HepG2 (cell line): ENCODE results near the gene DNAJC18. TPM values are rescaled to one million over a fixed set of nuclear protein-coding genes. Genes with fewer than 3 reads are reported as not detected.
A peak's percentile ranks its signal among the peaks of the same experiment; 100 is the strongest.

Experiments used
- ARNT2 ChIP-seq: sonication (generic); formaldehyde crosslinking; IDR thresholded peaks from 2 replicates; pipeline ENCODE4 v1.8.0; 2022; ENCODE audit warnings: mild to moderate bottlenecking, low read depth, missing genetic modification reagents, moderate library complexity
- ATF7 ChIP-seq, 2 experiments: fragments of 450-650 bp in 1 of 2; sonication (generic) in 1 of 2; formaldehyde crosslinking in 1 of 2; IDR thresholded peaks; 2 replicates each; pipeline versions ENCODE4 v1.4.0 to v1.6.1; 2016 to 2020; ENCODE audit warnings: antibody characterized with exemption in 1 of 2, mild to moderate bottlenecking in 1 of 2, missing genetic modification reagents in 1 of 2
- E2F2 ChIP-seq: sonication (generic); formaldehyde crosslinking; IDR thresholded peaks from 2 replicates; pipeline ENCODE4 v1.4.0; 2020; ENCODE audit warnings: missing genetic modification reagents, borderline replicate concordance
- FUBP1 ChIP-seq: sonication (generic); formaldehyde crosslinking; IDR thresholded peaks from 2 replicates; pipeline ENCODE4 v1.5.1; 2020; ENCODE audit warnings: missing genetic modification reagents, mild to moderate bottlenecking, borderline replicate concordance
- HIC2 ChIP-seq: sonication (generic); formaldehyde crosslinking; IDR thresholded peaks from 2 replicates; pipeline ENCODE4 v1.9.0; 2022; ENCODE audit warnings: low read depth, missing genetic modification reagents
- HNF1B ChIP-seq: sonication (generic); formaldehyde crosslinking; IDR thresholded peaks from 2 replicates; pipeline ENCODE4 v1.5.1; 2020; ENCODE audit warnings: mild to moderate bottlenecking, moderate library complexity, missing genetic modification reagents
- HNF4A ChIP-seq: sonication (generic); formaldehyde crosslinking; IDR thresholded peaks from 2 replicates; pipeline ENCODE4 v1.4.0; 2020; ENCODE audit warnings: missing genetic modification reagents
- ISL2 ChIP-seq: sonication (generic); formaldehyde crosslinking; IDR thresholded peaks from 2 replicates; pipeline ENCODE4 v1.5.0; 2020; ENCODE audit warnings: missing genetic modification reagents
- KDM3A ChIP-seq: IDR thresholded peaks from 2 replicates; pipeline ENCODE4 v1.6.1; 2018; ENCODE audit warnings: low read depth, missing compliant biosample characterization
- NFIC ChIP-seq: IDR thresholded peaks from 2 replicates; pipeline ENCODE4 v1.6.1; 2012; ENCODE audit warnings: mild to moderate bottlenecking, low read length, inconsistent platforms
- PRMT3 ChIP-seq: sonication (generic); formaldehyde crosslinking; IDR thresholded peaks from 2 replicates; pipeline ENCODE4 v1.8.1; 2022; ENCODE audit warnings: low read depth, mild to moderate bottlenecking, moderate library complexity, missing genetic modification reagents, borderline replicate concordance
- SMAD9 ChIP-seq: sonication (generic); formaldehyde crosslinking; IDR thresholded peaks from 2 replicates; pipeline ENCODE4 v1.5.1; 2020; ENCODE audit warnings: mild to moderate bottlenecking, missing genetic modification reagents
- TFDP2 ChIP-seq: sonication (generic); formaldehyde crosslinking; IDR thresholded peaks from 2 replicates; pipeline ENCODE4 v1.4.0; 2020; ENCODE audit warnings: missing genetic modification reagents
- ZBTB37 ChIP-seq: sonication (generic); formaldehyde crosslinking; IDR thresholded peaks from 2 replicates; pipeline ENCODE4 v1.4.0; 2020; ENCODE audit warnings: mild to moderate bottlenecking, missing genetic modification reagents
- ZBTB8A ChIP-seq: sonication (generic); formaldehyde crosslinking; IDR thresholded peaks from 2 replicates; pipeline ENCODE4 v1.4.0; 2020; ENCODE audit warnings: mild to moderate bottlenecking, low read depth, missing genetic modification reagents, borderline replicate concordance
- ZFY ChIP-seq: sonication (generic); formaldehyde crosslinking; IDR thresholded peaks from 2 replicates; pipeline ENCODE4 v1.4.0; 2020; ENCODE audit warnings: missing genetic modification reagents
- ZNF251 ChIP-seq: sonication (generic); formaldehyde crosslinking; IDR thresholded peaks from 2 replicates; pipeline ENCODE4 v1.9.0; 2021; ENCODE audit warnings: mild to moderate bottlenecking, missing genetic modification reagents
- ZNF737 ChIP-seq: sonication (generic); formaldehyde crosslinking; IDR thresholded peaks from 2 replicates; pipeline ENCODE4 v1.5.0; 2020; ENCODE audit warnings: missing genetic modification reagents, mild to moderate bottlenecking, borderline replicate concordance
- ZNF777 ChIP-seq: sonication (generic); formaldehyde crosslinking; IDR thresholded peaks from 2 replicates; pipeline ENCODE4 v1.4.0; 2020; ENCODE audit warnings: missing genetic modification reagents
- ZSCAN31 ChIP-seq: sonication (generic); formaldehyde crosslinking; IDR thresholded peaks from 2 replicates; pipeline ENCODE4 v1.5.0; 2020; ENCODE audit warnings: low read depth, mild to moderate bottlenecking, missing genetic modification reagents
- polyA plus RNA-seq, 8 experiments: library from polyadenylated mRNA; depleted of rRNA in 3 of 8; stranded (reverse) in 7 of 8; unstranded in 1 of 8; fragments of >200 nt; fragmentation: Illumina TruSeq in 4 of 8; extraction: Trizol in 4 of 8; gene quantifications; 2 replicates each; pipeline versions ENCODE4 v1.2.1 to v1.2.3, GENCODE V29; 2011 to 2016; ENCODE audit warnings: low read depth in 4 of 8, missing spikeins in 1 of 8, mixed read lengths in 1 of 8; ENCODE audit not compliant: insufficient read depth in 1 of 8
- total RNA-seq, 5 experiments: library from RNA; depleted of rRNA; stranded (reverse); fragments of >200 nt; fragmentation: Illumina TruSeq; extraction: Trizol; gene quantifications; 2 replicates each; pipeline ENCODE4 v1.2.3, GENCODE V29; 2016; ENCODE audit warnings: low read depth in 1 of 5

DNAJC18 gene
- total and polyA plus RNA-seq, 2 of the 13 experiments (the other 11 are each of a cell fraction or from before 2014, with no cell fraction given), result 6.5 to 6.6 TPM

GRCh38 chr5:139383993-139384590, 55.2 kb downstream of the DNAJC18 start (continued):
- TF ChIP-seq SMAD9 (CRISPR knock-in tag) (no peak), E2F2 (CRISPR knock-in tag) (no peak), ZBTB37 (CRISPR knock-in tag) (no peak), ZBTB8A (CRISPR knock-in tag) (no peak), ZFY (CRISPR knock-in tag) (peak; percentile 27), ZNF777 (CRISPR knock-in tag) (no peak), HNF4A (CRISPR knock-in tag) (no peak), ARNT2 (CRISPR knock-in tag) (no peak), PRMT3 (CRISPR knock-in tag) (no peak), ZSCAN31 (CRISPR knock-in tag) (peak; percentile 43; the same call in 1 of the 2 replicates), HIC2 (CRISPR knock-in tag) (peak; percentile 79), HNF1B (CRISPR knock-in tag) (no peak), KDM3A (no peak), ISL2 (CRISPR knock-in tag) (no peak), ATF7 (IDR thresholded peaks at IDR 0.05) (no peak), ATF7 (CRISPR knock-in tag; IDR thresholded peaks at IDR 0.05) (no peak), FUBP1 (no peak), TFDP2 (no peak), ZNF737 (CRISPR knock-in tag) (no peak), NFIC (no peak), ZNF251 (no peak)
